Measurements from ENCODE around the gene SF1.
A peak's percentile ranks its signal among the peaks of the same experiment; 100 is the strongest.
"Not testable (repeated sequence)": the region's sequence is repeated elsewhere in the genome, so short reads cannot be mapped to it uniquely, and the experiment has no call there.

Gene SF1

DNA sequence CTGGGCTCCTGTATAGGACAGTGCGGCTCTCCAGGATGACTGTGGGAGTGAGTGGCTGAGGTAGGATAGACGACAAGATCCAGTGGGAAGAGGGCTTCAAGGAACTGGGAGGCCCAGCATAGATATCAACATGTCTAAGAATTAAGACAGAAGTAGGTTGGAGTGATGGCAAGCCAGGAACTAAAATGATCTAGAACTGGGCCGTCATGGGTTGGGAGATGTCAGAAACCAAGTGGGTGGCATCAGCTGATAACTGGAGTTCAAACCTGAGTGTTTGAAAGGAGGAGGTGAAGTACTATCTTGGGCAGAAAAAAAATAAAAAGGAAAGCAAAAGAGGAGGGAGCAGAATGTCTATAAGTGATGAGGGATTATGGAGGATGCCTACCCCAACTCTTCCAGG is 39.1 kb upstream of the SF1 start:
- TF ChIP-seq, protein P1, sequence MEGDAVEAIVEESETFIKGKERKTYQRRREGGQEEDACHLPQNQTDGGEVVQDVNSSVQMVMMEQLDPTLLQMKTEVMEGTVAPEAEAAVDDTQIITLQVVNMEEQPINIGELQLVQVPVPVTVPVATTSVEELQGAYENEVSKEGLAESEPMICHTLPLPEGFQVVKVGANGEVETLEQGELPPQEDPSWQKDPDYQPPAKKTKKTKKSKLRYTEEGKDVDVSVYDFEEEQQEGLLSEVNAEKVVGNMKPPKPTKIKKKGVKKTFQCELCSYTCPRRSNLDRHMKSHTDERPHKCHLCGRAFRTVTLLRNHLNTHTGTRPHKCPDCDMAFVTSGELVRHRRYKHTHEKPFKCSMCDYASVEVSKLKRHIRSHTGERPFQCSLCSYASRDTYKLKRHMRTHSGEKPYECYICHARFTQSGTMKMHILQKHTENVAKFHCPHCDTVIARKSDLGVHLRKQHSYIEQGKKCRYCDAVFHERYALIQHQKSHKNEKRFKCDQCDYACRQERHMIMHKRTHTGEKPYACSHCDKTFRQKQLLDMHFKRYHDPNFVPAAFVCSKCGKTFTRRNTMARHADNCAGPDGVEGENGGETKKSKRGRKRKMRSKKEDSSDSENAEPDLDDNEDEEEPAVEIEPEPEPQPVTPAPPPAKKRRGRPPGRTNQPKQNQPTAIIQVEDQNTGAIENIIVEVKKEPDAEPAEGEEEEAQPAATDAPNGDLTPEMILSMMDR (IDR thresholded peaks at IDR 0.05; ENCODE audit: insufficient read depth, low read length, poor library complexity, severe bottlenecking), result no peak
- no peak for DNase-seq (ENCODE audit: extremely low read depth, insufficient read length)
- no peaks in the 10 kb centered on the region for H3K36me3 ChIP-seq (ENCODE audit: control insufficient read depth, insufficient read depth, low read length)
- H3K27me3 ChIP-seq (replicated peaks; ENCODE audit: control insufficient read depth, insufficient read depth, low read length), result no peaks in the 10 kb centered on the region
- no peak overlapping the region for H3K4me3 ChIP-seq (replicated peaks; ENCODE audit: low read depth, low read length)

DNA sequence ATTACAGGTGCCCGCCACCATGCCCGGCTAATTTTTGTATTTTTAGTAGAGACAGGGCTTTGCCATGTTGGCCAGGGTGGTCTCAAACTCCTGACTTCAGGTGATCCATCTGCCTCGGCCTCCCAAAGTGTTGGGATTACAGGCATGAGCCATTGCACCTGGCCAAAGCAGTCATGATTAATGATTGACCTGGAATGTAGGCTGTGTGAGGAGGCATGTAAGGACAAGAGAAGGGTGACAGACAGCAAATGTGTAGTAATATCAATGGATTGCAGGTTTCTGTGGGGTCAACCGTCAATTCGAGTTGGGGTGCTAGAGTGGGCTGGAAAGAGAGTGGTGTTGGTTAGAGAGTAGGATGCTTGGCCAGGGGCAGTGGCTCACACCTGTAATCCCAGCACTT is 37.1 kb upstream of the SF1 start:
- H3K36me3 ChIP-seq (ENCODE audit: control insufficient read depth, insufficient read depth, low read length); DNase-seq (ENCODE audit: extremely low read depth, insufficient read length); H3K27me3 ChIP-seq (replicated peaks; ENCODE audit: control insufficient read depth, insufficient read depth, low read length); H3K4me3 ChIP-seq (replicated peaks; ENCODE audit: low read depth, low read length): not testable (repeated sequence)

GRCh38 chr11:64814712-64815187 is 36.4 kb upstream of the SF1 start:
- Histone ChIP-seq H3K36me3 (ENCODE audit: control insufficient read depth, insufficient read depth, low read length) (no peaks in the 10 kb centered on the region), H3K4me3 (replicated peaks; ENCODE audit: low read depth, low read length) (no peak overlapping the region), H3K27me3 (replicated peaks; ENCODE audit: control insufficient read depth, insufficient read depth, low read length) (no peaks in the 10 kb centered on the region)
- peak; percentile 79 for DNase-seq (ENCODE audit: extremely low read depth, insufficient read length)
- TF ChIP-seq, protein P1 (IDR thresholded peaks at IDR 0.05; ENCODE audit: insufficient read depth, low read length, poor library complexity, severe bottlenecking), result no peak

DNA sequence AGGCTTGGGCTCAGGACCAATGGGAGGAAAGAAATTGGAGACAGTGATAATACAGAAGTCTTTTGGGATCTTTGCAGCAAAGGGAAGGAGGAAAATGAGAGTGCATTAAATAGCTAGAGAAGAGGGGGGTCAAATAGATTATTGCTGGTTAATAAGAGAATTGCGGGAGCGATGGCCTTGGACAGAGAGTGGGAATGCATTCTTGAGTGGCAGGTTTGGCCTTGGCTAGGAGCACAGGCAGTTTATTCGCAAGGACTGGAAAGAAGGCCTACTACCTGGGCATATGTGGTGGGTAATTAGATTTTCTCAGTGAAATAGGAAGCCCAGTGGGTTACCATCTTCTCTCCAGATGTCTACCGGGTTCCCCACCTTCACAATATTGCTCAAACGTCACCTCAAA is 35.5 kb upstream of the SF1 start:
- no peak for DNase-seq (ENCODE audit: extremely low read depth, insufficient read length)
- Histone ChIP-seq H3K4me3 (replicated peaks; ENCODE audit: low read depth, low read length) (no peak overlapping the region), H3K36me3 (ENCODE audit: control insufficient read depth, insufficient read depth, low read length) (no peaks in the 10 kb centered on the region; the same call in 1 of the 2 replicates), H3K27me3 (replicated peaks; ENCODE audit: control insufficient read depth, insufficient read depth, low read length) (no peaks in the 10 kb centered on the region)
- TF ChIP-seq, protein P1 (IDR thresholded peaks at IDR 0.05; ENCODE audit: insufficient read depth, low read length, poor library complexity, severe bottlenecking), result no peak

- Histone ChIP-seq H3K27me3 (replicated peaks; ENCODE audit: control insufficient read depth, insufficient read depth, low read length) (no peaks in the 10 kb centered on the region), H3K4me3 (replicated peaks; ENCODE audit: low read depth, low read length) (peak overlapping the region; percentile 82), H3K36me3 (ENCODE audit: control insufficient read depth, insufficient read depth, low read length) (peaks cover 7% of the 10 kb centered on the region)
- no peak for DNase-seq (ENCODE audit: extremely low read depth, insufficient read length)
- TF ChIP-seq, protein P1 (IDR thresholded peaks at IDR 0.05; ENCODE audit: insufficient read depth, low read length, poor library complexity, severe bottlenecking), result no peak
These were observed 32.5 kb upstream of the SF1 start for GRCh38 chr11:64810891-64811272.

GRCh38 chr11:64810271-64810890 is 32.0 kb upstream of the SF1 start, which contains the start of gene MEN1:
TSS of gene MEN1 (minus strand) at chr11:64810551. CDS start at chr11:64810109, 442 bp downstream.
- DNase-seq (ENCODE audit: extremely low read depth, insufficient read length), result peak; percentile 89
- Histone ChIP-seq H3K4me3 (replicated peaks; ENCODE audit: low read depth, low read length) (peak within 1 kb of the TSS; percentile 82), H3K36me3 (ENCODE audit: control insufficient read depth, insufficient read depth, low read length) (peaks cover 7% of the 10 kb centered on the region), H3K27me3 (replicated peaks; ENCODE audit: control insufficient read depth, insufficient read depth, low read length) (no peaks in the 10 kb centered on the region)
- TF ChIP-seq, protein P1 (IDR thresholded peaks at IDR 0.05; ENCODE audit: insufficient read depth, low read length, poor library complexity, severe bottlenecking), result no peak
